Activated CD4-positive, CD25-positive, alpha-beta regulatory T cell treated with anti-CD3 and anti-CD28 coated beads, Interleukin-2, amount 50 U/mL, for 16 hours (primary cell): Measurements from ENCODE around the gene GRM1.
"Not testable (repeated sequence)": the region's sequence is repeated elsewhere in the genome, so short reads cannot be mapped to it uniquely, and the experiment has no call there.

ENCODE experiments used
- DNase-seq: peaks from one replicate; pipeline ENCODE4 v3.0.0-alpha.2; 2020; ENCODE audit warnings: low read depth, low spot score

Gene GRM1

DNA sequence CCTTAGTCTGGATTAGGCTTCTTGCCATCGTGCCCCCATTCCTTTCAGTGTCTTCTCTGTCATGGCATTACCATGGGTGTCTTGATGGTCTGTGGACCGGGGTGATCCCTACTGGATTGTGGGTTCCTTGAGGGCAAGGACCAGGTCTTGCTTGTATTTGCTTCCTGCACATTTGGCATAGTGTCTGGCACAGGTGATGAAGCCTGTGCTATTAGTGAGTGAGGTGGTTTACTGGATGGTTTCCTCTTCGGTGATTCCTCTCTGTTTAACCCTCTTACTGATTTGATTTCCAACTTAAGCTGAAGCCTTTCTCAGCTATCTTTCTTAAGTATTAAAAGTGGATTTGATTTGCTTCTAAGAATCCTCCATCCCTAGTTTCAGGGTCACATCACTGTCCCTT, 162.3 kb downstream of the GRM1 start:
- no peak for DNase-seq

DNA sequence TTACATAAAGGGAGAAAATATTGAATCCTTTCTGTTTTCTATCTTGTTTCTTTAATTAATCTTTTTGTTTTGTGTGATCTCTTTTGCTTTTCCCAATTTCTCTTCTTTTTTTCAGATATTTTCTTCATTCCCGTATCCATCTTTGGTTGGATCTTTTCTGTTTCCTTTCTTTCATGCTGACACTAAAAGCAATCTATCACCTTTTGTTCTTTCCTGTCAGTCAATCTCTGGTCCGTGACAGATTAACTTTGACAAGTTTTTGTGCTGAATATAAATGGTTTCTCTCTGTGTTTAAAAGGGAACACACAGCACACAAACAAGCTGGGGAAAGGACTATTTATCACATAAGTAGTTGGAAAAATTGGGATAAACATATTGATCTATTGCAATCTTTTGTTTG, 162.8 kb downstream of the GRM1 start:
- no peak for DNase-seq

DNA sequence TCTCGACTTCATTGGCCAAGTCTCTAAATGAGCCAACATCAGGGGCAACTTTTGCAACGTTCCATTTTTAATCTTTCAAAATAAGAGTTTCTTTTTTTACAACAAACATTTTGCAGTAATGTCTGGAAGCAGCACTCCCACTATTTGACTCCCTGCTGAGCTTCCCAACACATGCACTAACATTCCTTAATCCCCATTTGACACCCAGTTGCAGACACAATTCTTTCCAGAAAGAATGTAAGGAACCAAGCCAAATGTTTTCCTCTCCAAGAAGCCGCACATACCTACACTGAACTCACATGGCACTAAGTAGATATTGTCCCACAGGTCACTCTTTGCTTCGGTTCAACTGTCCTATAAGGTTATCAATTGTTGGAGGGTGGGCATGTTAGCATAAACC, 165.6 kb downstream of the GRM1 start:
- DNase-seq: no peak

DNA sequence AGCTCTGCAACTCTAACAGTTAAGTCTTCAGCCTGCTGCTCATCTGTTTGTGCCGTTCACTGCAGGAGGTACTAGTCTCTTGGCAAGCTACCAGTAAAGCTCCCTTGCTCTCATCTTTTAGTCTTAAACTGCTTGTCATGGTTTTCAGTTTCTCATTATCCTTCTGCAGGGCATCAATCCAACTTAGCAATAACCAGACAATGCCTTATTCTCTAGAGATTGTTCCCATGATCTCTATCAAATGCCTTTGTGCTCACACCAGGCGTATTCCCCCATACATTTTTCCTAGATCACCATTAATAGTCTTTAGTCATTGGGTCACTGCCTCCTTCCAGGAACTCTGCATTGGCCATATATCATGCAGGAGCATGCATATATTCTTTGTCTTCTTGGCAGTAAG, 171.3 kb downstream of the GRM1 start:
- no peak for DNase-seq

DNA sequence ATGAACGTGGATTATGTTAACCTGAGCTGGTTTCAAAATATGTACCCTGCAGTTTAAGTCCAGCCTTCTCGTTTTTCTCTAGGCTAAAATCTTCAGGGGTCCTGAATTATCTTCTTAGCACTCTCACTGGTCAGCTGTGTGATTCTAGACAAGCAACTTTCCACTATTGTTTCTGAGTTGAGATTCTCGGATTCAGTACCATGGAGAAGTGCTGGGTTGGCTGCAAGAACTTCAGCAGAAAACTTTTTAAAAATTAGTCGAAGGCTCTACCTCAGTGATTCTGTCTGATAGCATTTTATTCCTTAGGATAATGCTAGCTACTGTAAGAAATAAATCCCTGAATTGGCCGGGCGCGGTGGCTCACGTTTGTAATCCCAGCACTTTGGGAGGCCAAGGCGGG, 173.7 kb downstream of the GRM1 start:
- DNase-seq: no peak

DNA sequence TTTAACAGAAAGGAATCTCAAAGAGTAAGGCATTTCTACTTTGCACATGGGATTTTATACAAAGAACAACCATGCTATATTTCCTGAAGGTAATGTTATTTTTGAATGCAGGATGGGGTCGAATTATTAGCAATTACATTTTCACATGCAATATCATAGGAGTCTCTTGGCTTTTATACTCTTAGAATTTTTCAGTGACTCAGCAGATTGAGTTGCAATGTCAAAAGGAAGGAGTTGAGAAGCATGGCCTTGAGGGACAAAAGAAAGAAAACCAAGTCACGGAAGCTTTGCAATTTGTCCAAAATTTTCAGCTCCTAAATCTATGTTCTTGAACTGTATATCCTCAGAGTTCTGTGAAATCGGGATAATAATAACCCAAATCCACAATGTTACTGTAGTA, 181.1 kb downstream of the GRM1 start:
- DNase-seq: no peak

DNA sequence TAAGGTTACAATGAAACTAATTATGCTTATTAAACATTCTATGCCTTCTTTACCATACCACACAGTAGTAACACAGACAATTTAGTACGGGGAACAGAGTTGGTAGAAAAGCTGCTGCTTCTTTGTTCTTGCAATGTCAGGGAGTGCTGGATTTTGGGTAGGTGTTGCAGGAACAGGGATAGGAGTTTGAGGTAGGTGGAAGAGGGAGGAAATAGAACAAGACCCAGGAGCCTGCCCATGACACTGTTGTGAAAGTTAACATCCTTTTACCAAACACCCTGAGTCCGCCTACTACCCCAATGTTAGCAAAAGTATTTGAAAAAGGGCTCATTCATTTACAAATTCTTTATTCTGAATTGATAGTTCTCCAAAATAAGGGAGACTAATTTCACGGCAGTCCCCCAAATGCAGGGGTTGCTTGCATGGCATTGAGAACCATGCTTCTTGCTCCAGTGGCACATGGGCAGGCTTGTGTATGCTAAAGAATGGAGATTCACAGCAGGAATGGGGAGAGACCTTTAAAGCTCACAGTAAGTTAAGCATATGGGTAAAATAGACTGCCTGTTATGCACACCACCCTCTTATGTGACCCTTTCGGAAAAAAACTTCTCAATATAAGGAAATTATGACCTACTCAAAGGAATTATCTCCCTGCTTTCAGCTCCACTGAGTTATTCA, 181.7 kb downstream of the GRM1 start:
- no peak for DNase-seq

DNA sequence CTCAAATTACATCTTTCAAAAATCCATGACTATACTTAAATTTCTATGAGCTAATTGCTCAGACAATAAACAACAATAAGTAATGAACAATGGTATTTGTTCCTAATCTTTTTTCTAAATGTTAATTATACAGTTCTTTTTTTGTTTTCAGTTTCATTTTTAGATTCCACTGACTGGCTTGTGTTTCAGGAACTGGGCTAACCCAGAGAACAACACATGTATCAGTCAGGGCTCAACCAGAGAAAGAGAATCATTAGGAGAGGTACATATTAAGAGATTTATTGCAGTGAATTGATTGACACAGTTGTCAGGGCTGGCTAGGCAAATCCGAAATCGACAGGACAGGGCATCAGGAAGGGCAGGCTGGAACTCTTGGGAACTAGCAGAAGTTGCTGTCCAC, 182.8 kb downstream of the GRM1 start:
- no peak for DNase-seq

DNA sequence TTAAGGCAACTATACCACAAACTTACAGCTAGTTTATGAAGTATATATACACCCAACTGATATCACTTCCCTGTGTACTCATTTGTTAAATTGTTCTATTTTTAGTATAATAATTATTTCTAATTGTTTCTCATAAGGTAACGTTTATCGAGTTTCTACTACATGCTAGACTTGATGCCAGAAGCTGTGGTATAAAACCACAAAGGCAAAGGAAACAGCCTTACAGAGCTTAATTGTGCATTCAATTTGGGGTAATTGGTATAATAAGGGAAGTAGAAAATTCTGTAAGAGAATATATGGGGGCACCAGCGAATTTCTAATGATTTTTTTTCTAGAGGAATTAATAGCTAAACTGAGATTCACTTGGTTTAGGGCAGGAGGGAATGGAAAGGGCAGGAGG, 183.9 kb downstream of the GRM1 start:
- no peak for DNase-seq

DNA sequence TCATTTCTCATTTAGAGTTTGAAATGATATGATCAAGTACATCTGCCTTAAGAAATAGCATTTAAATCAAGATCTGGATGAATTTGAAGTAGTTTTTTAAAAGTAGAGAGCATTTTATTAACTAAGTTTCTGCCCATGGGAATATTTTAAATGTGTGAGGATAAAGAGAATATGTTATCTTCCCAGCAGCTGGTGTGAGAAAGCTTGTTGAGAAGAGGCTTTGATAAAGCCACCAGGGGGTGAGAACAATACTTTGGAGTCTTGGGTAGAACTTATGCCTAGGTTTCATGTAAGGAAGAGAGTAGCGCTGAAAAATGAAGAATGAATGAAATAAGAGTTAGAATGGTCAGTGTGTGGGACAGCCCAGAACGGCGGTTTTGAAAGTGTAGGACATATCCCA, 190.2 kb downstream of the GRM1 start:
- no peak for DNase-seq

DNA sequence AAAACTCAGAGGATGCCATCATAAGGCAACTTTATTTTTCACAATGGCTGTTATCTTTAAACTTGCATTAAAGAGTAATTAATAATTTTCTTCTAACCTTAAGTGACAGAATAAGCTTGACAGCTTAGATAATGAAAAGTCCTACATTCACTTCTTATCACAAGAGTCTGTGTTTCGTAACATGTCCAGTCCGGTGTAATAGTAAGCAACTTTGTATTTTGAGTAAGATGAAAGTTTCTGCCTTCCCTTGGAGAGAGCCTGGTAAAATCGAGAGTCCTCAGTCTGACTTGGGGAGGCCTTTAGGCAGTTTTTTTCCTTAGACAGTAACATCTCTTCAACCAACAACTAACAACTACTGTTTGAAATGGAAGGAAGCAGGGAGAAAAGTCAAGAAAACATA, 195.6 kb downstream of the GRM1 start:
- DNase-seq: no peak

DNA sequence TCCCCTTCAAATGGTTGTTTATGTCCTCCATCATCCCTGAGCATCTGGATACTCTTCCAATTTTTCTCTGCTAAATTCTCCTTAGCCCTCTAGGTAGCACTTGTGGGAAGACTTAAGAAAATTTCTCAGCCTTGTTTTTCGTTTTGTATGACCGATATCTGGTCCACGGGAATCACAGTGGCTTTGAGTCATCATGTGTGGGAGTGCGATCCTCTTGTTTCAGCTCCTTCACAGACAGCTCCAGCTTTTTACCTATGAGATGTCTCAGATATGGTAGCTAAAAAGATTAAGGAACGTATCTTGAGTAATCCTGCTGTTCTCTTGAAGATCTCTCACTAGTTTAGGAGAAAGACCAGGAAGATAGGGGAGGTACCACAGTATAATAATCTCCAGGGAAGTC, 196.1 kb downstream of the GRM1 start:
- DNase-seq: no peak

DNA sequence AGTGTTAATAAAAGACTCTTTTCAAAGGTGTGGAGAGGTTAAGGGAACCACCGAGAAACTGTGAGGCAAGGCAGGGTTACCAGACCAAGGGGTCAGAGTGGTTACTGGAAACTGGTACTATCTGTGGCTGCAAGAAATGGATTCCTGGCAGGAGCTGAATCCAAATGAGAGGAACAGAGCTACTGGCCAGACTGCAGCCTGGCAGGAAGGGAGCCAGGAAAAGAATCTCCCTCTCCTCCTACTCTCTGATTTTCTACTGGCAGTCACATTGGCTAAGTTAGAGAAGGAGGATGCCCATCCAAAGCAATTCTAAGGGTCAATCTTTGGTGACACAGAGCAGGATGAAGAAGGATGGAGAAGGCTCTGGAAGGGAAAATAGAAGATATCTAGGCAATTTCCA, 211.5 kb downstream of the GRM1 start:
- no peak for DNase-seq

DNA sequence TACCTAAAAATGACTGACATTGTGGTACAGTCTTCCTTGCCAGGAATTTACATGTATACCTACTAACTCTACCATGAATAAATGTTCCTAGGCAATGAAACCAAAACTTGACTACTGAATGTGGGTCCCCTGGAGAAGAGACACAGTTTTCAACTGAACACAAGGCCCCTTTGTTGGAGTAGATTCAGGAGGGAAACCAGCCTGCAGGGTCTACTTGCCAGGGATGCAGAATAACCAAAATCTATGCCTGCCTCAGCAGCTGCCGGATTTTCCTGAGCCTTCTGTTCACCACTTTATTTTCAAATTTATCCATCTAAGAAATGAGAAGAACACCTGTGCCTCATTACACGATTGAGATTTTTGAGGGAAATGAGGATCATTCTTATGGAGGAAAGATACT, 211.9 kb downstream of the GRM1 start:
- no peak for DNase-seq

DNA sequence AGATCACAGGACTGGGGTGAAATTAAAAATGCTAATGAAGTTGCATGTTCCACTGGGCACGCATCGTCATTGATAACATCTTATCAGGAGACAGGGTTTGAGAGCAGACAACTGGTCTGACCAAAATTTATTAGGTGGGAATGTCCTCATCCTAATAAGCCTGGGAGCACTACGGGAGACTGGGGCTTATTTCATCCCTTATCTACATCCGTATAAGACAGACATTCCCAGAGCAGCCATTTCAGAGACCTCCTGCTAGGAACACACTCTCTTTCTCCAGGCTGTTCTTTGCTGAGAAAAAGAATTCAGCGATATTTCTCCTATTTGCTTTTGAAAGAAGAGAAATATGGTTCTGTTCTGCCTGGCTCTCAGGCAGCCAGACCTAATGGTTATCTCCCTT, 214.8 kb downstream of the GRM1 start:
- DNase-seq: not testable (repeated sequence)

DNA sequence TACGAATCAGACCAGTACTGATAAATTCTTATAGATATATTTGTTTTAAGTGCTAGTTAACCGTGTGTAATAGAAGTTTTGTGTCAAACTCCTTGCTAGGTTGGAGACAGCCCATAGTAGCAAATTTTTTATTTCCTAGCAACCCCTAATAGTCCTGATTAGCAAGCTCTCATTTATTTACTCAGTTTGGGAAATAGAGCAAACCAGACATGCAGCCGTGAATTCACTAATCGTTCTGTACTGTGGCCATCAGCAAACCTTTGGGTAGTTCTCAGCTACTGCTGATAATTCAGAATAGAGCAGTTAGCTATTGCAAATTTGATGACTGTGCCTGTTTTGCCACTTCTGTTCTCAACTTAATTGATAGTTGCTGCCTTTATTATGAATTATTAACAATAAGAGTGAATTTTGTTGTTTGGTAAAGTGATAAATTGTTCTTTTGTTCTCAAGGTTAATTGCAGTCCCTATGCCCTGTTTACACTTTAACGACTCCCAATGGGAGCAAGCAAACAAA, 215.8 kb downstream of the GRM1 start:
- DNase-seq: no peak

DNA sequence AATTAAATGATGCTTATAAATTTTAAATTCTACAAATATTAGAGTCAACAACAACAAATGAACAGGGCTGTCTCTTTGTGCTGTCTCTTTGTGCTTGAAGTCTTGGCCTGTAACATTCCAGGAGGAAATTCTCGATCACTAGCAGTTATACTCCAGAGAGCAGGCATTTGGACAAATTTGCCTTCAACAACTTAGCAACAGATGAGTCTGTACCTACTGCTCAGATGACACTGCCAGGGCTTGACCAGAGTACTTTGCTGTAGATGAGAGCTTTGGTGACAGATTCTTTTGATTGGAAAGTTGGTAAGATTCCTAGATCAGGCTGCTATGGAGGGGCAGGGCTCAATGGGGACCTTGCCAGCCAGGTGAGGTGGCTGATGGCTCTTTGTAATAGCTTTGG, 217.2 kb downstream of the GRM1 start:
- DNase-seq: no peak

DNA sequence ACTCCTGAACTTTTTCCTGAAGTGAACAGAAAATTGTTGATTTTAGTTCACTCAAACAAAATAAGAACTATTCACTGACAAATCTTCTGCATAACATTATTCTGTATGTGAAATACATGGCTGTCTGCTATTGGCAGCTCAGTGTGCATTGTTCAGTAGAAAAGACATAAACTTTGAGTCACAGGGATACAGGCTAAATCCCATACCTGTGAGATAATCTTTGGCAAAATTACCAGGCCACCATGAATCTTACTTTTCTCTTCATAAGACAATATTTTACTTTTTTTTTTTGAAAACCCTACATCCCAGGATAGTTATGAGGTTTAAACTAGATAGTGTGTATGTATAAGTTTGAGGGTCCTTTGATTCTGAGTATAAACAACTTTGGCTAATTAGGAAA, 224.8 kb downstream of the GRM1 start:
- no peak for DNase-seq

DNA sequence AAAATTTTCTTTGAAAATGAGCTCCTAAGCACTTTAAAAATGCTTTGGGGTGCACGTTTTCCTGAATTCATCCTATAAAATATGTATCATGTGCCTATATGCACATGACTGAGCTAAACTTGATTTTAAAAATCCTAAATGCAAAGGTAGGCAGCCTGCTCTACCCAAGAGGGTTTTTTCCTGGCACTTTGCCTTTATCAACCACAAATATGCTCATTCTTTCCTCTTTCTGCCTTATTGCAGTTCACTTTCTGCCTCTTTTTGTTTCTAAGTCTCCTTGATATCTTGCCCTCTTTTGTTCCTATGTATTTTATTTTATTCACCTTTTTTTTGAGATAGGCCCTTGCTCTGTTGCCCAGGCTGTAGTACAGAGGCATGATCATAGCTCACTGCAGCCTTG, 229.3 kb downstream of the GRM1 start:
- no peak for DNase-seq

DNA sequence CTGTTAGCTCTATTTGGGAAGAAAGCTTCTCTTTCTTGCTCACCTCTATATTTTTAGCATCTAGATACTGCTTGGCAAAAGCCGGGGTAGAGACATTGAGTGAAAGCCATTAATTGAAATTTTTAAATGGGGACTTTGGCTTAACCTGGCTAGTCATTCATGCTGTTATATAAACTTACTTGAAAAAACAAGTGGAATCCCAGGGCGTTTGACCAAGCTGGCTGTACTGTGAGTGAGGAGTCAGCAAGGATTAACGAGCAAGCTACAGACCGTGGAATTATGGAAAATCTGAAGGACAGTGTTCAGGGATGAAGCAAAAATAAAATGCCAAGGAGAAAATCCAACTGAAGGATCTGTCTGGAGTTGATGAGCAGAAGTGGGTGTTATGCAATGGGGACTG, 232.0 kb downstream of the GRM1 start:
- no peak for DNase-seq

DNA sequence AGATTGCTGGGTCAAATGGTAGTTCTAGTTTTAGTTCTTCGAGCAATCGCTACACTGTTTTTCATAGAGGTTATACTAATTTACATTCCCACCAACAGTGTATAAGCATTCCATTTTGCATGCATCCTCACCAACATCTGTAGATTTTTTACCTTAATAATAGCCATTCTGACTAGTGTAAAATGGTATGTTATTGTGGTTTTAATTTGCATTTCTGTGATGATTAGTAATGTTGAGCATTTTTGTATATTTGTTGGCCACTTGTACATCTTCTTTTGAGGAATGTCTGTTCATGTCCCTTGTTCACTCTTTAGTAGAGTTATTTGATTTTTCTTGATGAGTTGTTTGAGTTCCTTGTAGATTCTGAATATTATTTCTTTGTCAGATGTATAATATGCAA, 236.2 kb downstream of the GRM1 start:
- DNase-seq: no peak

DNA sequence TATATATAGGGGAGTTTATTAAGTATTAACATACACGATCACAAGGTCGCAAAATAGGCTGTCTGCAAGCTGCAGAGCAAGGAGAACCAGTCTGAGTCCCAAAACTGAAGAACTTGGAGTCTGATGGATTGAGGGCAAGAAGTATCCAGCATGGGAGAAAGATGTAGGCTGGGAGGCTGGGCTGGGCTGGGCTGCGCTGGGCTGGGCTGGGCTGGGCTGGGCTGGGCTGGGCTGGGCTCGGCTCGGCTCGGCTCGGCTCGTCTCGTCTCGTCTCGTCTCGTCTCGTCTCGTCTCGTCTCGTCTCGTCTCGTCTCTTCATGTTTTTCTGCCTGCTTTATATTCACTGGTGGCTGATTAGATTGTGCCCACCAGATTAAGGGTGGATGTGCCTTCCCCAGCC, 238.6 kb downstream of the GRM1 start:
- no peak for DNase-seq

DNA sequence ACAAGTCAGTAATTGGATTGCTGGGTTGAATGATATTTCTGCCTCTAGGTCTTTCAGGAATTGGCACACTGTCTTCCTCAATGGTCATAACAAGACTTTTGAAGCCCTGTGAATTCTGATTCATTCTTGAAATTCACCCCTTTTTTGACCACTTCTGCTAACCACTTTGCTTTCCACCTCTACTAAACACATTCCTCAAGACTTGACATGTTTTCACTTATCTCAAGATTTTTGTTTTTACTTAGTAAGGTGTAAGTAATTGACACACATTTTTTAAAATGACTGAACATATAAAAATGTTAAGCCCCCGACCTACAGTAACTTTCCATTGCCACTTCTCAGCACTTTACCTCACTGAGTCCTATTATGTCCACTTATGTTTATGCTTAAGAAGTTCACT, 239.1 kb downstream of the GRM1 start:
- DNase-seq: no peak

DNA sequence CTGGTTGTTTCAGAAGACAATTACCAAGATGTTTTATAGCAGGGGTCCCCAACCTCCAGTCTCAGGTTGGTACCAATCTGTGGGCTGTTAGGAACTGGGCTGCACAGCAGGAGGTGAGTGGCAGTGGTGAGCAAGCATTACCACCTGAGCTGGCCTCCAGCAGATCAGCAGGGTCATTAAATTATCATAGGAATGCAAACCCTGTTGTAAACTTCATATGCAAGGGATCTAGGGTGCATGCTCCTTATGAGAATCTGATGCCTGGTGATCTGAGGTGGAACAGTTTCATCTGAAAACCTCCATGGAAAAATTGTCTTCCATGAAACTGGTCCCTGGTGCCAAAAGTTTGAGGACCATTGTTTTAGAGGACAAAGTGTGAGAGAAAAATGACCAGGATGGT, 240.6 kb downstream of the GRM1 start:
- DNase-seq: no peak
